IMR-90 (cell line): ENCODE measurements around the gene CYTH4. TPM values are rescaled to one million over a fixed set of nuclear protein-coding genes. Genes with fewer than 3 reads are reported as not detected.
"Not testable (repeated sequence)": the region's sequence is repeated elsewhere in the genome, so short reads cannot be mapped to it uniquely, and the experiment has no call there.

ENCODE experiments used
- ATAC-seq: fragments of 200-7000 bp; cut with Tn5 transposase; 2 replicates; pipeline ENCODE4 v1.9.1; 2020; ENCODE audit warnings: low read depth, mild to moderate bottlenecking, moderate library complexity
- BruUV-seq: library from RNA; stranded (reverse); fragments of 400-500 nt; replicated peaks from 2 replicates; lab custom pipeline; 2021; lab: Mats Ljungman, UMichigan
- CTCF ChIA-PET: fragments of 300-600 bp; formaldehyde crosslinking; extraction: SDS; loops from one replicate; lab custom pipeline; 2021; ENCODE audit warnings: antibody characterized with exemption; lab: Yijun Ruan, JAX
- POLR2A ChIA-PET: fragments of 300-600 bp; sonication (Branson Sonifier 250); formaldehyde crosslinking; loops from one replicate; lab custom pipeline; 2022; ENCODE audit warnings: antibody characterized with exemption; ENCODE audit not compliant: unreplicated experiment; lab: Charles Lee
- DNase-seq: peaks from one replicate; pipeline ENCODE4 v3.0.0; 2013
- H2AFZ ChIP-seq: replicated peaks from 2 replicates; pipeline ENCODE3; 2013; ENCODE audit warnings: low read length, mild to moderate bottlenecking; ENCODE audit not compliant: poor library complexity
- H2AK5ac ChIP-seq: 2 replicates; pipeline ENCODE4 v1.6.1; 2013; ENCODE audit warnings: low read depth, low read length, inconsistent platforms
- H2AK9ac ChIP-seq: replicated peaks from 2 replicates; pipeline ENCODE3; 2013; ENCODE audit warnings: mild to moderate bottlenecking, low read depth, low read length, moderate library complexity; ENCODE audit not compliant: poor library complexity
- H2BK120ac ChIP-seq: 2 replicates; pipeline ENCODE4 v1.6.1; 2013; ENCODE audit warnings: low read depth, low read length, inconsistent platforms
- H2BK15ac ChIP-seq: 3 replicates; pipeline ENCODE4 v1.6.1; 2013; ENCODE audit warnings: low read depth, low read length, inconsistent platforms
- H2BK20ac ChIP-seq: 2 replicates; pipeline ENCODE4 v1.6.1; 2013; ENCODE audit warnings: low read depth, mild to moderate bottlenecking, inconsistent platforms, low read length, moderate library complexity
- H2BK5ac ChIP-seq: 2 replicates; pipeline ENCODE4 v1.6.1; 2013; ENCODE audit warnings: mild to moderate bottlenecking, low read depth, low read length, inconsistent platforms; ENCODE audit not compliant: poor library complexity, severe bottlenecking
- H3K14ac ChIP-seq: replicated peaks from 2 replicates; pipeline ENCODE4 v1.6.1; 2013; ENCODE audit warnings: low read depth, low read length, inconsistent platforms
- H3K18ac ChIP-seq: 2 replicates; pipeline ENCODE4 v1.6.1; 2013; ENCODE audit warnings: low read depth, low read length, control low read depth
- H3K23ac ChIP-seq: 2 replicates; pipeline ENCODE4 v1.6.1; 2013; ENCODE audit warnings: low read depth, low read length, inconsistent platforms
- H3K27ac ChIP-seq: 2 replicates; pipeline ENCODE4 v1.5.1; 2013; ENCODE audit warnings: mild to moderate bottlenecking, control low read depth, low read length; ENCODE audit not compliant: insufficient read depth
- H3K27me3 ChIP-seq: 2 replicates; pipeline ENCODE4 v1.6.1; 2013; ENCODE audit warnings: low read length; ENCODE audit not compliant: control insufficient read depth, insufficient read depth
- H3K36me3 ChIP-seq: 2 replicates; pipeline ENCODE4 v1.6.1; 2013; ENCODE audit warnings: low read length, mixed read lengths; ENCODE audit not compliant: control insufficient read depth, insufficient read depth
- H3K4ac ChIP-seq: 2 replicates; pipeline ENCODE4 v1.6.1; 2013; ENCODE audit warnings: low read depth, low read length, inconsistent platforms
- H3K4me1 ChIP-seq: 2 replicates; pipeline ENCODE4 v1.6.1; 2013; ENCODE audit warnings: low read length, mixed read lengths; ENCODE audit not compliant: control insufficient read depth, insufficient read depth
- H3K4me2 ChIP-seq: 2 replicates; pipeline ENCODE4 v1.6.1; 2013; ENCODE audit warnings: low read depth, mild to moderate bottlenecking, control low read depth, low read length, moderate library complexity
- H3K4me3 ChIP-seq: 2 replicates; pipeline ENCODE4 v1.5.1; 2013; ENCODE audit warnings: low read depth, mild to moderate bottlenecking, control low read depth, low read length, moderate library complexity; ENCODE audit not compliant: insufficient read depth
- H3K56ac ChIP-seq: 2 replicates; pipeline ENCODE4 v1.6.1; 2013; ENCODE audit warnings: low read length, inconsistent platforms; ENCODE audit not compliant: insufficient read depth; ENCODE audit errors: extremely low read depth
- H3K79me1 ChIP-seq, 2 experiments: 2 replicates each; pipeline ENCODE4 v1.6.1; 2013; ENCODE audit warnings: low read length in 2 of 2, inconsistent platforms in 1 of 2, low read depth in 1 of 2
- H3K9ac ChIP-seq: 2 replicates; pipeline ENCODE4 v1.6.1; 2013; ENCODE audit warnings: low read depth, low read length, control low read depth
- H3K9me1 ChIP-seq: 2 replicates; pipeline ENCODE4 v1.6.1; 2013; ENCODE audit warnings: low read length, inconsistent platforms; ENCODE audit not compliant: insufficient read depth
- H3K9me3 ChIP-seq: 2 replicates; pipeline ENCODE4 v1.6.1; 2013; ENCODE audit warnings: low read length; ENCODE audit not compliant: control insufficient read depth, insufficient read depth
- H4K20me1 ChIP-seq: 2 replicates; pipeline ENCODE4 v1.6.1; 2013; ENCODE audit warnings: low read length, inconsistent platforms; ENCODE audit not compliant: insufficient read depth
- H4K5ac ChIP-seq: 2 replicates; pipeline ENCODE4 v1.6.1; 2013; ENCODE audit warnings: mild to moderate bottlenecking, low read depth, low read length, control low read depth
- H4K8ac ChIP-seq, 2 experiments: 2 replicates each; pipeline ENCODE4 v1.6.1; 2013; ENCODE audit warnings: low read depth in 2 of 2, low read length in 2 of 2, control low read depth in 1 of 2, inconsistent platforms in 1 of 2
- H4K91ac ChIP-seq: 2 replicates; pipeline ENCODE4 v1.6.1; 2013; ENCODE audit warnings: low read depth, low read length, inconsistent platforms; ENCODE audit not compliant: insufficient read depth
- WGBS, 2 experiments: methylation state at CpG; one replicate each; pipeline versions ENCODE4 v1.1.5 to v1.1.7; 2013; ENCODE audit warnings: missing lambda C conversion rate in 2 of 2; ENCODE audit not compliant: insufficient read length in 1 of 2; ENCODE audit errors: extremely low coverage in 2 of 2; 5-methylcytosine and 5-hydroxymethylcytosine counted together
- dilution Hi-C: fragments of 300-500 bp; cut with HindIII; formaldehyde crosslinking; loops from one replicate; pipeline ENCODE4 v1.14.3; 2018; ENCODE audit warnings: low sequenced_read_pairs; ENCODE audit not compliant: unreplicated experiment
- in situ Hi-C: fragments of 300-500 bp; cut with MboI; formaldehyde crosslinking; loops from 3 replicates; pipeline ENCODE4 v1.14.3; 2019; ENCODE audit warnings: low sequenced_read_pairs, inconsistent platforms, mixed read lengths
- intact Hi-C: fragments of 100-400 bp; cut with micrococcal nuclease; formaldehyde crosslinking; loops from 2 replicates; pipeline ENCODE4 v1.10.0; 2022
- polyA plus RNA-seq, 3 experiments: library from polyadenylated mRNA; depleted of rRNA; stranded (reverse); fragments of >200 nt; gene quantifications; 2 replicates each; pipeline ENCODE4 v1.2.3, GENCODE V29; 2012; ENCODE audit warnings: low replicate concordance in 1 of 3
- total RNA-seq: library from RNA; depleted of rRNA; stranded (reverse); fragments of >200 nt; gene quantifications from 2 replicates; pipeline ENCODE4 v1.2.3, GENCODE V29; 2012

Gene CYTH4
- total and polyA plus RNA-seq, 2 of the 4 experiments (the other 2 are of a cell fraction), result 0.36 to 0.55 TPM

DNA sequence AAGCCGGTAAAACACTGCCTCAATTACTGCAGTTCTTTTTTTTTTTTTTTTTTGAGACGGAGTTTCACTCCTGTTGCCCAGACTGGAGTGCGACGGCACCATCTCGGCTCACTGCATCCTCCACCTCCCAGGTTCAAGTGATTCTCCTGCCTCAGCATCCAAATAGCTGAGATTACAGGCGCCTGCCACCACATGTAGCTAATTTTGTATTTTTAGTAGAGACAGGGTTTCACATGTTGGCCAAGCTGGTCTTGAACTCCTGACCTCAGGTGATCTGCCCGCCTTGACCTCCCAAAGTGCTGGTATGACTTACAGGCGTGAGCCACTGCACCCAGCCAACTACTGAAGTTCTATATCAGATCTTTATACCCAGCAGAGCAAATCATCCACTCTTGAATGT, 30.5 kb upstream of the CYTH4 start:
- H2AFZ ChIP-seq, DNase-seq, H3K36me3 ChIP-seq, H3K9ac ChIP-seq, H2BK15ac ChIP-seq, ATAC-seq, H3K79me1 ChIP-seq, H2BK20ac ChIP-seq, H2AK9ac ChIP-seq, H3K56ac ChIP-seq, H4K91ac ChIP-seq, in situ Hi-C loops, H3K4me2 ChIP-seq, dilution Hi-C loops, H2BK120ac ChIP-seq, POLR2A ChIA-PET, H3K9me3 ChIP-seq, CTCF ChIA-PET, H4K8ac ChIP-seq, H3K9me1 ChIP-seq, H2AK5ac ChIP-seq, H3K27me3 ChIP-seq, H3K4me1 ChIP-seq, H4K20me1 ChIP-seq, BruUV-seq, intact Hi-C loops, H4K5ac ChIP-seq, H3K14ac ChIP-seq, H3K23ac ChIP-seq, H3K27ac ChIP-seq, H3K4ac ChIP-seq, H3K4me3 ChIP-seq, H3K18ac ChIP-seq, H2BK5ac ChIP-seq: not testable (repeated sequence)
- no CpG with 5 or more reads among the region's 8 CpGs for WGBS, 2 experiments
